ENCODE results near the gene NUP205. TPM values are rescaled to one million over a fixed set of nuclear protein-coding genes. Genes with fewer than 3 reads are reported as not detected.
A peak's percentile ranks its signal among the peaks of the same experiment; 100 is the strongest.

NUP205 gene
- total and polyA plus RNA-seq, 2 of the 13 experiments (the other 11 are each of a cell fraction or from before 2014, with no cell fraction given), result 46.2 to 87.2 TPM

DNA sequence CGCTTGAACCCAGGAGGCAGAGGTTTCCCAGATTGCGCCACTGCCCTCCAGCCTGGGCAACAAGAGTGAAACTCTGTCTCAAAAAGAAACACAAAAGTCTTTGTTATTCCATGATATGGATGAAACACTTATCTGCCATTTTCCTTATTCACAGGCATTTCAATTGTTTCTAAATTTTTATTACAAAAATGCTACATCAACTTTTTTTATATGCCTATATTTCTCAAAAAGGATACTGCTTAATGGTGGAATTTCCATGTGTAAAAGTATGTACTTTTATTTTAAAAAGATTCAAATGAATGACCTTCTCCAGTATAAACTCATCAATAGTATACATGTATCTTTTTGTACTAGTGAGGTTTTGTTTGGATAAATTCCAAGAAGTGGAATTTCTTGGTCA is 62.7 kb downstream of the NUP205 start (continued):
- TF ChIP-seq, protein P1, sequence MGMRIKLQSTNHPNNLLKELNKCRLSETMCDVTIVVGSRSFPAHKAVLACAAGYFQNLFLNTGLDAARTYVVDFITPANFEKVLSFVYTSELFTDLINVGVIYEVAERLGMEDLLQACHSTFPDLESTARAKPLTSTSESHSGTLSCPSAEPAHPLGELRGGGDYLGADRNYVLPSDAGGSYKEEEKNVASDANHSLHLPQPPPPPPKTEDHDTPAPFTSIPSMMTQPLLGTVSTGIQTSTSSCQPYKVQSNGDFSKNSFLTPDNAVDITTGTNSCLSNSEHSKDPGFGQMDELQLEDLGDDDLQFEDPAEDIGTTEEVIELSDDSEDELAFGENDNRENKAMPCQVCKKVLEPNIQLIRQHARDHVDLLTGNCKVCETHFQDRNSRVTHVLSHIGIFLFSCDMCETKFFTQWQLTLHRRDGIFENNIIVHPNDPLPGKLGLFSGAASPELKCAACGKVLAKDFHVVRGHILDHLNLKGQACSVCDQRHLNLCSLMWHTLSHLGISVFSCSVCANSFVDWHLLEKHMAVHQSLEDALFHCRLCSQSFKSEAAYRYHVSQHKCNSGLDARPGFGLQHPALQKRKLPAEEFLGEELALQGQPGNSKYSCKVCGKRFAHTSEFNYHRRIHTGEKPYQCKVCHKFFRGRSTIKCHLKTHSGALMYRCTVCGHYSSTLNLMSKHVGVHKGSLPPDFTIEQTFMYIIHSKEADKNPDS (CRISPR knock-in tag; IDR thresholded peaks at IDR 0.05), result no peak
- TF ChIP-seq ADNP (CRISPR knock-in tag; IDR thresholded peaks at IDR 0.05) (no peak), XBP1 (CRISPR knock-in tag; IDR thresholded peaks at IDR 0.05) (no peak)
- TF ChIP-seq, protein P2, sequence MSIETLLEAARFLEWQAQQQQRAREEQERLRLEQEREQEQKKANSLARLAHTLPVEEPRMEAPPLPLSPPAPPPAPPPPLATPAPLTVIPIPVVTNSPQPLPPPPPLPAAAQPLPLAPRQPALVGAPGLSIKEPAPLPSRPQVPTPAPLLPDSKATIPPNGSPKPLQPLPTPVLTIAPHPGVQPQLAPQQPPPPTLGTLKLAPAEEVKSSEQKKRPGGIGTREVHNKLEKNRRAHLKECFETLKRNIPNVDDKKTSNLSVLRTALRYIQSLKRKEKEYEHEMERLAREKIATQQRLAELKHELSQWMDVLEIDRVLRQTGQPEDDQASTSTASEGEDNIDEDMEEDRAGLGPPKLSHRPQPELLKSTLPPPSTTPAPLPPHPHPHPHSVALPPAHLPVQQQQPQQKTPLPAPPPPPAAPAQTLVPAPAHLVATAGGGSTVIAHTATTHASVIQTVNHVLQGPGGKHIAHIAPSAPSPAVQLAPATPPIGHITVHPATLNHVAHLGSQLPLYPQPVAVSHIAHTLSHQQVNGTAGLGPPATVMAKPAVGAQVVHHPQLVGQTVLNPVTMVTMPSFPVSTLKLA (IDR thresholded peaks at IDR 0.05), result no peak

DNA sequence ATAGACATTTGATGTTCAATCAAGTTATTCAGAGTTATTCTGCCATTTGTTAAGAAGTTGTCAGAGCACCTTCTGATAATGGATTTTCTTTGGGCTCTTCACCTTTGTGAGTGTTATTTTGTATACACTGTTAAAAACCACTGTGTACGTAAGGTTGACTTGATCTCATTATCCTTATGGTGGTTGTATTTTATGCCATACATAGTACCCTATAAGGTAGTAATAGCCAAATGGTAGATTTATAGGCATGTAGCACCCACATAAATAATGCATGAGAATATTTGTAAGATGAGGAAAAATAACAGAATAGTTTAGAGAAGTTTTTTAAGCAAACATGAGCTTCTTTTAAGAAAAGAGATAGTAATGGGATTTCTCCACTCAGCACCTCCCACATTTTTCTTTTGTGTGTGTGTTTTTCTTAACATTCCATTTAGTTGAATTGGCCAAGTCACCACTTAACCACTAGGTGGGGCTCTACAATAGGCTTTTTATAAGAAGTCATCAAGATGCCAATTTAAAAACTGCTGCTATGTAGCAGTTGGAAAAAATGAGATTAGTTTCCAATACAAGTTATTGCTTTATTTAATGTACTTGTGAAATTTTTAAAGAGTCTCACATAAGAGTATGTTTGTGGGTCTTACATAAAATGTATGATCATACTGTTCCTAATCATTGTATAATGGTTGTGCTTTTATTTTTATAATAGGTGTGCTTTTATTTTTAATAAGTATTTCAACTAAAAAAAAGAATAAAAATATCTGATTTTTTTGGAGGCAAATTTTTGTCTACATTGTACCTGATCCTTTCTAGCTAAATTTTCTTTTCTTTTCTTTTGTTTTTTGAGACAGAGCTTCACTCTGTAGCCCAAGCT is 63.5 kb downstream of the NUP205 start:
- no peaks in the 10 kb centered on the region for H3K27me3 ChIP-seq (ENCODE audit: control insufficient read depth in 1 of 2, insufficient read depth in 2 of 2, low read length in 2 of 2)
- no peaks in the 10 kb centered on the region for H3K4me1 ChIP-seq (ENCODE audit: insufficient read depth, low read length)
- intact Hi-C loops (cut with micrococcal nuclease; ENCODE audit: unreplicated experiment) (no loop called here), in situ Hi-C loops (cut with HindIII; ENCODE audit: extremely low pct_ligation_motif_present, low pct_unique_long_range_greater_than_20kb) (no loop called here)
- no peak overlapping the region for H3K9ac ChIP-seq (ENCODE audit: insufficient read depth, low read depth, low read length)
- H2AFZ ChIP-seq (ENCODE audit: low read length), result no peak overlapping the region
- POLR2A ChIA-PET, result no interaction called here
- ATAC-seq (peak; percentile 63), DNase-seq (ENCODE audit: low spot score) (peak; percentile 74), FAIRE-seq (peak; percentile 87)
- no TSS peak for BruUV-seq (replicated peaks)
- no peak overlapping the region for H3K4me2 ChIP-seq (ENCODE audit: low read depth, low read length)
- H3K36me3 ChIP-seq (replicated peaks in 1 of 2; ENCODE audit: control insufficient read depth in 1 of 2, insufficient read depth in 2 of 2, low read length in 2 of 2), result peaks cover 3 to 66% of the 10 kb centered on the region in 2 experiments; a peak in 4 of 5 replicates
- no peaks in the 10 kb centered on the region for H3K9me3 ChIP-seq (ENCODE audit: low read length)
- H3K27ac ChIP-seq (ENCODE audit: extremely low read length, insufficient read depth, low read length), result no peak overlapping the region
- no peak overlapping the region for H3K4me3 ChIP-seq (replicated peaks in 1 of 3; ENCODE audit: insufficient read depth in 1 of 3, low read depth in 2 of 3, low read length in 3 of 3)
- WGBS (ENCODE audit: low lambda C conversion rate), result 86% methylated on average over 1 of the region's 1 CpG
- CTCF ChIA-PET (ENCODE audit: low intra/inter-chr PET ratio, low total read pairs), result interaction anchor here (3.4 kb wide), 1 partner anchor 24 kb away, joined by 16 read pairs; no protein-coding TSS in a partner anchor
- no peaks in the 10 kb centered on the region for H3K79me2 ChIP-seq (ENCODE audit: insufficient read depth, low read length)
- H4K20me1 ChIP-seq (ENCODE audit: insufficient read depth, low read length), result no peaks in the 10 kb centered on the region
- TF ChIP-seq FOXK2 (IDR thresholded peaks at IDR 0.05), result no peak
- no peak for TF ChIP-seq JUN (CRISPR knock-in tag; IDR thresholded peaks at IDR 0.05)
- no peak for TF ChIP-seq ZKSCAN5 (CRISPR knock-in tag; IDR thresholded peaks at IDR 0.05)
- no peak for TF ChIP-seq NR2F2 (IDR thresholded peaks at IDR 0.05; ENCODE audit: borderline replicate concordance, low read depth)
- TF ChIP-seq, protein P3, sequence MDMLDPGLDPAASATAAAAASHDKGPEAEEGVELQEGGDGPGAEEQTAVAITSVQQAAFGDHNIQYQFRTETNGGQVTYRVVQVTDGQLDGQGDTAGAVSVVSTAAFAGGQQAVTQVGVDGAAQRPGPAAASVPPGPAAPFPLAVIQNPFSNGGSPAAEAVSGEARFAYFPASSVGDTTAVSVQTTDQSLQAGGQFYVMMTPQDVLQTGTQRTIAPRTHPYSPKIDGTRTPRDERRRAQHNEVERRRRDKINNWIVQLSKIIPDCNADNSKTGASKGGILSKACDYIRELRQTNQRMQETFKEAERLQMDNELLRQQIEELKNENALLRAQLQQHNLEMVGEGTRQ (IDR thresholded peaks at IDR 0.05; ENCODE audit: low read depth, low read length), result no peak
- TF ChIP-seq, protein P3 (CRISPR knock-in tag; IDR thresholded peaks at IDR 0.05; ENCODE audit: borderline replicate concordance), result no peak
- TF ChIP-seq, protein P4, sequence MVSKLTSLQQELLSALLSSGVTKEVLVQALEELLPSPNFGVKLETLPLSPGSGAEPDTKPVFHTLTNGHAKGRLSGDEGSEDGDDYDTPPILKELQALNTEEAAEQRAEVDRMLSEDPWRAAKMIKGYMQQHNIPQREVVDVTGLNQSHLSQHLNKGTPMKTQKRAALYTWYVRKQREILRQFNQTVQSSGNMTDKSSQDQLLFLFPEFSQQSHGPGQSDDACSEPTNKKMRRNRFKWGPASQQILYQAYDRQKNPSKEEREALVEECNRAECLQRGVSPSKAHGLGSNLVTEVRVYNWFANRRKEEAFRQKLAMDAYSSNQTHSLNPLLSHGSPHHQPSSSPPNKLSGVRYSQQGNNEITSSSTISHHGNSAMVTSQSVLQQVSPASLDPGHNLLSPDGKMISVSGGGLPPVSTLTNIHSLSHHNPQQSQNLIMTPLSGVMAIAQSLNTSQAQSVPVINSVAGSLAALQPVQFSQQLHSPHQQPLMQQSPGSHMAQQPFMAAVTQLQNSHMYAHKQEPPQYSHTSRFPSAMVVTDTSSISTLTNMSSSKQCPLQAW (CRISPR knock-in tag; IDR thresholded peaks at IDR 0.05), result no peak
- TF ChIP-seq ZFP41 (CRISPR knock-in tag; IDR thresholded peaks at IDR 0.05; ENCODE audit: borderline replicate concordance), result no peak
- no peak for TF ChIP-seq GFI1 (CRISPR knock-in tag; IDR thresholded peaks at IDR 0.05; ENCODE audit: borderline replicate concordance)
- no peak for TF ChIP-seq U2AF1 (optimal IDR thresholded peaks at IDR 0.05; ENCODE audit: low read depth, low read length)
- no peak for TF ChIP-seq CHD2 (IDR thresholded peaks at IDR 0.05; ENCODE audit: low read depth, low read length)
- TF ChIP-seq KLF15 (CRISPR knock-in tag; IDR thresholded peaks at IDR 0.05; ENCODE audit: borderline replicate concordance), result no peak

Measured in HepG2 (cell line).